HPDE6-E6E7 (cell line): ENCODE measurements around the gene SCARB2.

Experiments used
- DNase-seq: peaks from one replicate; pipeline ENCODE4 v3.0.0; 2011; ENCODE audit warnings: missing footprints; ENCODE audit errors: extremely low spot score

SCARB2 gene

DNA sequence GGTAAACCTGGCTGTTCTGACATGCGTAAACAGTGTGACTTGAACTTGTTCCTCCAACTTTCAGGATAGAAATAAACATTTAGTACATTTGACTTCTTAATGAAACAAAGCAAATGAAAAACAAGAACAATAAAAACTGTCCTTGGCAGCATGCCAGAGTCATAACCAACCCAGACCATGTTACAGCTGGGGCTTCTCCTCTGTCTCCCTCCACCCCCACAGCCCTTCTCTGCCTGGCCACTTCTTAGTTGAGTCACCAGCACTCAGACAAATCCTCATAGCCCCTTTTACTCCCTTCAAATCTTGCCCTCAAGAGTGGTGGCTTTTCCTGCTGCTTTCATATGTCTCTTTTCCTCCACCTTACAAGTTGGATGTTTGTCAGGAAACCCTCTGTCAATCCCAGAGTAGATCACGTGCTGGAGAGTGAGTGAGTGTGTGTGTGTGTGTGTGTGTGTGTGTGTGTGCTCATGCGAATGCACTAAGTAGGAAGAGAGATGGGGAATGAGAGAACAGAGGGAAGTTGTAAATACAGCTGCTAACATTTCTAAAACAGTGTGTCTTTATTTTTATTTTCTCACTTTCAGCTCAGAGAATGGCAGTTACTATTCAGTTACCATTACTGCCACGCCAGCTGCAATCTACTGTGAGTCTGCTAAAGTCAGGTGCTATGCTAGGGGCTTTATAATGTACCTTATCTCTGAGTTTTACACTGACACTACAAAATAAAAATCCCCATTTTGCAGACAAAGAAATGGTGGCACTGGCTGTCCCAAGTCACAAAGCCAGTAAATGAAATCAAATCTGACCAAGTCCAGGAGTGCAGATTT is 15.0 kb downstream of the SCARB2 start:
- no peak for DNase-seq

DNA sequence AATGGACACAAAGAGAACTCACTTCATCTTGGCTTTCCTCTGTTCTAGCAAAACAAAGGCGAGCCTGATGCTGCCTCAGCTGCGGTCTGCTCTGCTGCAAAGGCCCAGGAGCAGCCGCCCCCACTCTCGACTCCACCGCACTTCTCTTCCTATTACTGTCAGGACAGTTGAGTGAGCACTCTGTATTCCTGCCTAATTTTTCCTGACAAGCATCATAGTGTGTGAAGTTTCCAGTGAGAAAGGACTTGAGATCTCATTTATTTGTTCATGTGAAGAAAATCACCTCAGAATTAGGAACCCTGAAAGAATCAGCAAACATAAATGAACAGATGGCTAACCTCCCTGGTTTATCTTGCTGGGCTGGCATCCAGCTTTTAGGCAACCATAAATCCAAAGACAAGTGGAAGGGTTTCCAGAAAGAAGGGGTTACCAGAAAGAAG is 15.6 kb downstream of the SCARB2 start:
- DNase-seq = no peak

GRCh38 chr4:76197031-76197743 is 16.4 kb downstream of the SCARB2 start:
- DNase-seq = no peak

- no peak for DNase-seq
Observed at GRCh38 chr4:76196376-76196775, 17.2 kb downstream of the SCARB2 start.

DNA sequence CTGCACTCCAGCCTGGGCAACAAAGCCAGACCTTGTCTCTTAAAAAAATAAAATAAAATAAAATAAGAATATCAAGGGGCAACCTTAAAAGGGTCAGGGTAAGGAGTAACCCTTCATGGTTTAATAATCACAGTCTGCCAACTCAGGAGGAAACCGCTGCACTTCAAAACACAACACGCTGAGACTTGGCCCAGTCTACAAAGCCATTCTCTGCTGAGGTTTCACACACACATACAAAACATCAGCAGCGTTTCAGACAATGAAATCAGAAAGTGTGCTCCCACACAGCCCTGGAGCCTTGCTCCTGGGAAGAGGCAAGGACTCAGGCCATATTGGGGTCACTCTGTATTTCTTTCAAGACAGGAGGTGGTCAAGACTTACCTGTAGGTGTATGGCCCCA is 18.3 kb downstream of the SCARB2 start:
- DNase-seq = no peak

DNA sequence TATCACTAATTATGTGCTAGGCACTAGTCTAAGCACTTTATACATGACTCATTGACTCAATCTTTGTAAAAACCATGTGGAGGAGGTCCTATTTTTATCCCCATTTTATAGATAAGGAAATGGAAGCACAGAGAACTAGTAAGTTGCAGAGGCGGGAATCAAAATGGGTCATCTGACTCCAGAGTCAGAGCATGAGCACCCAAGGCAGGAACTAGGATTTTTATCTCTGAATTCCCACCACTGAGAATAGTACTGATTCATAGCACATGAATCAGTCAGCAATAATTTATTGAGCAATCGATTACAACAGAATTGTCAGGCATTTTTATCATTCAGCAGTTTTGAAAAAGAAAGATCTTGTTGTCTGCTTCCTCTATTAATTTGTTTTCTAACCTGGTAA is 19.3 kb downstream of the SCARB2 start:
- DNase-seq = peak; percentile 84

DNA sequence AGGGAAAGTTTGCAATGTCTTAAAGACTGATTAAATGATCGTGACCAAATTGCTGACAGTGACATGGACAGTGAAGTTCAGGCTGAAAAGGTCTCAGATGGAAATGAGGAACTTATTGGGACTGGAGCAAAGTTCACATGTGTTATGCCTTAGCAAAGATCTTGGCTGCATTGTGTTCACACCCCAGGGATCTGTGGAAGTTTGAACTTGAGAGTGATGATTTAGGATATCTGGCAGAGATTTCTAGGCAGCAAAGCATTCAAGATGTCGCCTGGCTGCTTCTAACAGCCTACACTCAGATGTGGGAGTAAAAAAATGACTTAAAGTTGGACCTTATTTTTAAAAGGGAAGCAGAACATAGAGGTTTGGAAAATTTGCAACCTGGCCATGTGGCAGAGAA is 21.4 kb downstream of the SCARB2 start:
- DNase-seq = no peak

- DNase-seq = no peak
Observed at GRCh38 chr4:76188557-76188956, 25.1 kb downstream of the SCARB2 start.

GRCh38 chr4:76188149-76188548 is 25.5 kb downstream of the SCARB2 start:
- no peak for DNase-seq

DNA sequence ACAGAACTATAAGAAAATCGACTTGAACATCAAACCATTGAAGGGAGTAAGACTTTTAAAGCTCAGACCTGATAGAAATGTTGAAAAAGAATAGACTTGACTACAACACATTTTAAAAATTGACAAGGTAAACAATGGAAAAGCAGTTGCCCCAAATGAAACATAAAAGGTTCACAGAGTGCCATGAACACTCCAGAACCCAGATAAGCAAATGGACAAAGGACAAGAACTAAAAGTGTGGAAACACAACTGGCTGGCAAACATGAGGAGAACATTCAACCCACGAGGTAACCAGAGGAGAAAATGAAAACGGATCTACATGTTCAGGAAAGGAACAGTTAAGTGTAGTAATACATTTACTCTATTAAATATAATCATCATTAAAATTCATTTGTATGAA is 26.5 kb downstream of the SCARB2 start:
- no peak for DNase-seq

GRCh38 chr4:76182463-76182862 is 31.2 kb downstream of the SCARB2 start:
- no peak for DNase-seq

- peak; percentile 80 for DNase-seq
Observed at GRCh38 chr4:76179398-76180318, 34.0 kb downstream of the SCARB2 start.

DNA sequence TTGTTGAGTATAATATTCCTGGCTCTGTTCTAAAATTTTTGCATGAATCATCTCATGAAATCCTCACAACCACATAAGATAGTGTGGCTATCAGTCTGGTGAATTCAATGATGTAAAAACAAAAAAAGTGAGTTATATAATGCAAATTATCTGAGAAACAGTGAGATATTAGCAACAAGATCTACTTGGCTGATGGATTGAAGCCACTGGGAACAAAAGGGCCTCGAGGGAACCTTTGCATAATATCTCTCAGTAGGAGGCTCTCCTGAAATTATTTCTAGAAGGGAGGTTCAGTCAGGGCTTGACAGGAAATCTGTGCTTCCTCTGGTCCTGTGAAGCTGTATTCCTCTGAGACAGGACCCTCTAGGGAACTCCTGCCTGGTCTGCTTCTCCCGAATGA is 35.3 kb downstream of the SCARB2 start:
- no peak for DNase-seq

- no peak for DNase-seq
Observed at GRCh38 chr4:76177709-76178108, 35.9 kb downstream of the SCARB2 start.

DNA sequence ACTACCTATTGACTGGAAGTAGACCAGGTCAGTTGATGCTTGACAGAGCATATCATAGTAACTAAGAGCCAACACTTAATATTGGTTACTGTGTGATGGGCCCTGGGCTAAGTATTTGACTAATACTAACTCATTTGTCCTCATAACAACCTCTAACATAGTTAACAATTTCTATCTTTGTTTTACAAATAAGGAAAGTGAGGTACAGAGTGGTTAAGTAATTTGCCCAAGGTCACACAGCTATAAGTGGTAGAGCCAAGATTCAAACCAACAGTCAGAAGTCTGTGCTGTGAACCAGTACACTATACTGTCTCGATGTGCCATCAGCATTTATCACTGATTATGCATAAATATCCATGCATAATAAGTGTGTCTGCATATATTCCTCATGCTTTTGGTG is 38.3 kb downstream of the SCARB2 start:
- no peak for DNase-seq

DNA sequence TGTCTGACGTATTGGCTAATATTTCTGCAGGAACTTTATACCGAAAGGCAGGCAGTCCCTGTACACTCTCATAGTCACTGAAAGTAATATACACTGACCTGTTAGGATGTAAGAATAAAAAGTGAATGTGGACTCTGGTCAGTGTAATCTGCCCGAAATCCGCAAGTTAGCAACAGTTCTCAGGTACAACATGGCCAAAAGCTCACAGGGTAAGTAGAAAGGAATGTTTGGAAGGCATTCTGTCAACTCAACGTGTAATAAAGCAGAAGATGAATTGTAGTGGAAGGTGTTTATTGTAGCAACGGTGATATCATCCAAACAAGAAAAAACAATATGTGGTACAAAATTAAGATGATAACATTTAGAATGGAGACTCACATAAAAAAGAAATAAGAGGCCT is 39.4 kb downstream of the SCARB2 start:
- DNase-seq = no peak

- DNase-seq = no peak
Observed at GRCh38 chr4:76168688-76169087, 44.9 kb downstream of the SCARB2 start.

- no peak for DNase-seq
Observed at GRCh38 chr4:76166480-76166879, 47.1 kb downstream of the SCARB2 start.

DNA sequence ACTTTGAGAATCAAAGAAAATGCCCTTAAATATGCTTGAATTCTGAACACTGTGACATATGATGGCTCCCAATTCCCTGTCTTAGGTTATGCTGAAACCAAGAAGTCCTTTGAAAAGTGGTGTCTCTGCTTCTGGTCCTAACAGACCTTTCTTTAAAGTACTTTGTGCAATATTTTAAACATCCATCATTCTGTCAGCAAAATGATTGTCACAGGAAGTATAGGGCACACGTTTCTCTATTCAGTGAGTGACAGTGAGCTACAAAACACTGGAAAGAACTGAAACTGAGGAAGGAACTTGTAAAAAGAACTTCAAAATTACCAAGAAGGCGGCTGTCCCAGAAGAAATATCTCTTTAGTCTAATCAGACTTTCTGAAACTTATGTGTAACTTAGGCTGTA is 53.3 kb downstream of the SCARB2 start:
- DNase-seq = no peak

DNA sequence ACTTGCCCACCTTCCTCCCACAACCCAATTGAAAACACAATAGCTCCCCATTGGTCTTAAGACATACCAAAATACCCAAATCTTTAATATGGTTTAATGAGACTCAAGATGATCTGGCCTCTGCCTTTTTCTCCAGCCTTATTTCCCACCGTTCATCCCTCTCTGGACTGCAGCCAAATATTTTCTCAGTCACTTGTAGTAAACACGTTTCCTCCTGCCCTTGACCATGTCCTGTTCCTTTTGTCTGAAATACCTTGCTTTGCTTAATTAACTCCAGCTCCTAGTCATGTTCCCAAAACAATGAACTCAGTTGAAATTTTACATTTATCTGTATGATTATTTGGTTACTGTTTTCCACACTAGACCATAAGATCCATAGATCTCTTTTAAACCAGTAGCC is 57.0 kb downstream of the SCARB2 start:
- DNase-seq = no peak

- no peak for DNase-seq
Observed at GRCh38 chr4:76155979-76156378, 57.6 kb downstream of the SCARB2 start.

DNA sequence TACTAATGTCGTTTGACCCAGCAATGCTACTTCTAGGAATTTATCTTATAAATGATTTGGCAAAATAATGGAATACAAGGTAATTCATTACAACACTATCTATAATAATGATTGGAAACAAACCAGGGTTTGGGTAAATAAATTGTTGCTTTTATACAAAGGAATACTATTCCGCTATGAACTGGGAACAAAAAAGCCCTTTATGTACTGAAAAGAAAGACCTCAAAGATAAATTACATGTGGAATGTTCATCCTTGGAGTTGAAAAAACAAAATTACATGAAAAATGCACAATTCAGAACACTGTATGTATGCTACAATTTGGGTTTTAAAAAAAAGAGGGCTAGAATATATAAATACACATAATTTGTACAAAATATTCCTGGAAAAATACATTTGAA is 60.3 kb downstream of the SCARB2 start:
- no peak for DNase-seq
